ENCODE results near the gene CNIH1. TPM values are rescaled to one million over a fixed set of nuclear protein-coding genes. Genes with fewer than 3 reads are reported as not detected.
A peak's percentile ranks its signal among the peaks of the same experiment; 100 is the strongest.
"Not testable (repeated sequence)": the region's sequence is repeated elsewhere in the genome, so short reads cannot be mapped to it uniquely, and the experiment has no call there.

CNIH1 gene
- total RNA-seq, 4 donors from 2014 or later = 29.3 to 61.8 (median 59.5) TPM

DNA sequence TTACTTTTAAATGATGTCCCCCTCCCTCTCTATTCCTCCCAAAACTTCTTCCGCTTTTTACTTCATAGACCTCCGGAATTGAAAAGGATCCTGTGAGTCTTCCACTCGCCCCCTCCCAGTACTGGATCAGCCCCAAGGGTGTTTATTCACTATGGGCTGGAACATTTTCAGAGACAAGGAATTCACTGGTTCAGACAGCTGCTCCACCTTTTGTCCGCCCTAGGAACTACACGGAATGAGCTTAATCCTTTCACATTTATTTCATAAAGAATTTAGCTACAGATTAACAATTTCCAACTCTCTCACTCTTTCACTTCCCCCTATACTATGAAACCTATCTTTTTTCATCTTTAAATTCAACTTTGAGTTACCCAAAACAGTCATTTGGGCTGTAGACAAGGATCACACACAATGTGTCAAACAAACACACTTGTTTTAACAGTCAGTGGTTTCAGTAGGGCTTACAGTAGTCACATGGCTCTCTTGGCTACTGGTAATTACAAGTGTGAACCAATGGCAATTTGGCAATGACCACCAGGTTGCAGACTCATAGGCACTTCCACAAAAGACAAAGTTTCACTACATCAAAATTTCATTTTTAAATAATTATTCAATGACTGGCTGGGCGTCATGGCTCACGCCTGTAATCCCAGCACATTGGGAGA is 20.6 kb downstream of the CNIH1 start:
- WGBS, 2 donors = 42 to 45% methylated on average over 7 of the region's 7 CpGs
- Histone ChIP-seq H3K27ac (no peak overlapping the region), H3K4me1 (peaks cover 0 to 6% (median 0%) of the 10 kb centered on the region in 4 donors), H3K36me3 (peaks cover 0 to 27% (median 0%) of the 10 kb centered on the region in 3 donors), H3K27me3 (no peaks in the 10 kb centered on the region), H3K4me3 (no peak overlapping the region), H3K9me3 (no peaks in the 10 kb centered on the region)
- TF ChIP-seq POLR2A (IDR thresholded peaks at IDR 0.05) (no peak), EP300 (IDR thresholded peaks at IDR 0.05) (no peak)
- TF ChIP-seq, protein P1, sequence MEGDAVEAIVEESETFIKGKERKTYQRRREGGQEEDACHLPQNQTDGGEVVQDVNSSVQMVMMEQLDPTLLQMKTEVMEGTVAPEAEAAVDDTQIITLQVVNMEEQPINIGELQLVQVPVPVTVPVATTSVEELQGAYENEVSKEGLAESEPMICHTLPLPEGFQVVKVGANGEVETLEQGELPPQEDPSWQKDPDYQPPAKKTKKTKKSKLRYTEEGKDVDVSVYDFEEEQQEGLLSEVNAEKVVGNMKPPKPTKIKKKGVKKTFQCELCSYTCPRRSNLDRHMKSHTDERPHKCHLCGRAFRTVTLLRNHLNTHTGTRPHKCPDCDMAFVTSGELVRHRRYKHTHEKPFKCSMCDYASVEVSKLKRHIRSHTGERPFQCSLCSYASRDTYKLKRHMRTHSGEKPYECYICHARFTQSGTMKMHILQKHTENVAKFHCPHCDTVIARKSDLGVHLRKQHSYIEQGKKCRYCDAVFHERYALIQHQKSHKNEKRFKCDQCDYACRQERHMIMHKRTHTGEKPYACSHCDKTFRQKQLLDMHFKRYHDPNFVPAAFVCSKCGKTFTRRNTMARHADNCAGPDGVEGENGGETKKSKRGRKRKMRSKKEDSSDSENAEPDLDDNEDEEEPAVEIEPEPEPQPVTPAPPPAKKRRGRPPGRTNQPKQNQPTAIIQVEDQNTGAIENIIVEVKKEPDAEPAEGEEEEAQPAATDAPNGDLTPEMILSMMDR (IDR thresholded peaks at IDR 0.05) = peak; percentile 36 to 73 (median 49)
- peak in 1 of 2 donors; percentile 47 for DNase-seq (ENCODE audit: low spot score in 2 of 2)

DNA sequence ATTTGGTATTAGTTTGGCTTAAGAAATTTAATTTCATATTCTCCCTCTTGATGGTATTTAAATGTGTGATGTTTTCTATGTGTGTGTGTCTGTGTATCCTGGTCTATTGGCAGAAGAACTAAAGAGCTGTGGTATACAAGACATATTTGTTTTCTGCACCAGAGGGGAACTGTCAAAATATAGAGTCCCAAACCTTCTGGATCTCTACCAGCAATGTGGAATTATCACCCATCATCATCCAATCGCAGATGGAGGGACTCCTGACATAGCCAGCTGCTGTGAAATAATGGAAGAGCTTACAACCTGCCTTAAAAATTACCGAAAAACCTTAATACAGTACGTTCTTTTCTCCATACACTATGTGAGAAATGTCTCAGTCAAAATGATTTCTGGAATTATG is 29.8 kb downstream of the CNIH1 start:
- no peak for TF ChIP-seq EP300 (IDR thresholded peaks at IDR 0.05)
- no peak for TF ChIP-seq POLR2A (IDR thresholded peaks at IDR 0.05)
- TF ChIP-seq, protein P1 (IDR thresholded peaks at IDR 0.05) = no peak
- H3K36me3 ChIP-seq = peaks cover 0 to 6% (median 0%) of the 10 kb centered on the region in 3 donors
- H3K9me3 ChIP-seq = no peaks in the 10 kb centered on the region
- no peak overlapping the region for H3K27ac ChIP-seq
- WGBS, 2 donors = 94 to 97% methylated on average over 3 of the region's 3 CpGs
- no peaks in the 10 kb centered on the region for H3K4me1 ChIP-seq
- no peak for DNase-seq (ENCODE audit: low spot score in 2 of 2)
- no peak overlapping the region for H3K4me3 ChIP-seq
- no peaks in the 10 kb centered on the region for H3K27me3 ChIP-seq

DNA sequence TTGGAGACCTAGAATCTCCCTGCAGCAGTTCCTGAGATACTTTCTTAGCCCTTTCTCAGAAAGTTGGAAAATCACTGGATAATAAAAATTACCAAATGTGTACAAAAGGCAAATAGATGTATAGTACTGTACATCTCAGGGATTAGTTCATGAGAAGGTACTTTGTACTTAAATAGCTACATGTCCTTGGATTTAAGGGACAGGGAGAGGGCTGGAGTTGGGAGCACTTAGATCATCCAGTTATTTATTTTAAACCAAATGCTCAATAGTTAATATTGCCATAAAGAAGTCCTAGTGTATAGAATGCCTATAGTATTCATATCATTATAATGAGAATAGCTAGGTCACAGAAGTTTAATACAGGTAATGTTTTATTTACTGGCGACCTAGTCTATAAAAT is 31.0 kb downstream of the CNIH1 start:
- no peak overlapping the region for H3K4me3 ChIP-seq
- no peaks in the 10 kb centered on the region for H3K9me3 ChIP-seq
- H3K36me3 ChIP-seq = peaks cover 0 to 6% (median 0%) of the 10 kb centered on the region in 3 donors
- no peaks in the 10 kb centered on the region for H3K4me1 ChIP-seq
- DNase-seq (ENCODE audit: low spot score in 2 of 2) = no peak
- TF ChIP-seq POLR2A (IDR thresholded peaks at IDR 0.05) (no peak), EP300 (IDR thresholded peaks at IDR 0.05) (no peak)
- TF ChIP-seq, protein P1 (IDR thresholded peaks at IDR 0.05) = no peak
- H3K27ac ChIP-seq = no peak overlapping the region
- 94 to 98% methylated on average over 1 of the region's 1 CpG for WGBS, 2 donors
- H3K27me3 ChIP-seq = no peaks in the 10 kb centered on the region

DNA sequence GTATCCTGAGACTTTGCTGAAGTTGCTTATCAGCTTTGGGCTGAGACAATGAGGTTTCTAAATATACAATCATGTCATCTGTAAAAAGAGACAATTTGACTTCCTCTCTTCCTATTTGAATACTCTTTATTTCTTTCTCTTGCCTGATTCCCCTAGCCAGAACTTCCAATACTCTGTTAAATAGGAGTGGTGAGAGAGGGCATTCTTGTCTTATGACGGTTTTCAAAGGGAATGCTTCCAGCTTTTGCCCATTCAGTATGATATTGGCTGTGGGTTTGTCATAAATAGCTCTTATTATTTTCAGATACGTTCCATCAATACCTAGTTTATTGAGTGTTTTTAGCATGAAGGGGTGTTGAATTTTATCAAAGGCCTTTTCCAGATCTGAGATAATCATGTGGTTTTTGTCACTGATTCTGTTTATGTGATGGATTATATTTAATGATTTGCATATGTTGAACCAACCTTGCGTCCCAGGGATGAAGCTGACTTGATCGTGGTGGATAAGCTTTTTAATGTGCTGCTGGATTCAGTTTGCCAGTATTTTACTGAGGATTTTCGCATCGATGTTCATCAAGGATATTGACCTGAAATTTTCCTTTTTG is 37.7 kb downstream of the CNIH1 start:
- not testable (repeated sequence) for H3K9me3 ChIP-seq; H3K4me3 ChIP-seq; H3K27me3 ChIP-seq; DNase-seq (ENCODE audit: low spot score in 2 of 2); H3K27ac ChIP-seq; H3K36me3 ChIP-seq; H3K4me1 ChIP-seq
- 56 to 59% methylated on average over 6 of the region's 6 CpGs for WGBS, 2 donors

DNA sequence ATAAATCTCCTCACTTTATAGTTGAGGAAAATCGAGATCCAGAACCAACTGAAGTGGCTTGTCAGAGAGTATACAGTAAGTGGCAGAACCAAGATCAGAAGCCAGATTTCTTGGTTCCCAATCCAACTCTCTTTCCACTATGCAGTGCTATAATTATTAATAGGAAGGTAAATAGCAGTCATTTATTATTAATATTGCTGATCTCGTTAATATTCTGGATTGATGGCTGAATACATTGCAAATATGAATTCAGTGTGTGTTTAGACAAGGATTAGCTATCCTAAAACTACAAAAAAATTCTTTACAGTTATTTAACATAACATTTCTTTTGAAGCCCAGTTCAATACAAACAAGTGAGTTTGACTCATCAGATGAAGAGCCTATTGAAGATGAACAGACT is 41.6 kb downstream of the CNIH1 start:
- Histone ChIP-seq H3K4me1 (peaks cover 0 to 14% (median 0%) of the 10 kb centered on the region in 4 donors), H3K4me3 (no peak overlapping the region), H3K36me3 (no peaks in the 10 kb centered on the region), H3K9me3 (no peaks in the 10 kb centered on the region), H3K27ac (no peak overlapping the region), H3K27me3 (no peaks in the 10 kb centered on the region)
- TF ChIP-seq, protein P1 (IDR thresholded peaks at IDR 0.05) = no peak
- TF ChIP-seq EP300 (IDR thresholded peaks at IDR 0.05) = no peak
- no peak for TF ChIP-seq POLR2A (IDR thresholded peaks at IDR 0.05)
- 90% methylated on average over 2 of the region's 2 CpGs for WGBS, 2 donors
- no peak for DNase-seq (ENCODE audit: low spot score in 2 of 2)

Data from tibial nerve (tissue), 4 donors.